Right cardiac atrium (tissue), 5 donors: ENCODE data around the gene OR52I1. TPM values are rescaled to one million over a fixed set of nuclear protein-coding genes. Genes with fewer than 3 reads are reported as not detected.

ENCODE experiments used
- ATAC-seq, 2 donors: fragments of 200-7000 bp; cut with Tn5 transposase; one replicate each; pipeline versions ENCODE4 v1.8.0 to v1.9.1; 2020; ENCODE audit warnings: moderate library complexity in 2 of 2, mild to moderate bottlenecking in 1 of 2
- DNase-seq, 3 donors: peaks; one replicate each; pipeline ENCODE4 v3.0.0-alpha.2; 2020
- H3K27ac ChIP-seq: one replicate; pipeline ENCODE4 v1.5.1; 2013; ENCODE audit warnings: mild to moderate bottlenecking, low read length, control low read depth, moderate library complexity
- H3K27me3 ChIP-seq: one replicate; pipeline ENCODE4 v1.6.1; 2013; ENCODE audit not compliant: control insufficient read depth, insufficient read depth
- H3K4me1 ChIP-seq: one replicate; pipeline ENCODE4 v1.6.1; 2013; ENCODE audit warnings: low read length; ENCODE audit not compliant: control insufficient read depth, insufficient read depth
- H3K4me3 ChIP-seq: one replicate; pipeline ENCODE4 v1.5.1; 2013; ENCODE audit warnings: low read length, control low read depth
- H3K9me3 ChIP-seq: one replicate; pipeline ENCODE4 v1.6.1; 2013; ENCODE audit warnings: low read length; ENCODE audit not compliant: control insufficient read depth
- WGBS: extraction: QIAGEN DNeasy Blood & Tissue Kit; methylation state at CpG from one replicate; pipeline ENCODE4 v1.1.7; 2013; 5-methylcytosine and 5-hydroxymethylcytosine counted together
- intact Hi-C, 4 donors: fragments of 100-400 bp; cut with DNase I; formaldehyde crosslinking; loops; one replicate each; pipeline versions ENCODE4 v1.11.0 to v1.14.0; 2022 to 2023
- long read RNA-seq, 4 donors: library from polyadenylated mRNA; unstranded; transcript quantifications; one replicate each; pipeline ENCODE4 v2.0.0, GENCODE V29; 2020 to 2021
- polyA plus RNA-seq: library from polyadenylated mRNA; stranded (reverse); fragments of 200-250 nt; gene quantifications from one replicate; pipeline ENCODE4 v1.2.3, GENCODE V29; 2013
- total RNA-seq, 4 donors: library from RNA; stranded (reverse); fragmentation: NEBNext Ultra II Directional; extraction: Animal tissue kit (Norgen Biotek cat#: 25700); gene quantifications; one replicate each; pipeline ENCODE4 v1.2.1, GENCODE V29; 2021
- donor health status: healthy with polysubstance abuse.
- donor health status: DM: no; HTN: yes; CAD: no.
- donor health status: DM: no; HTN: no; CAD: no.
- donor health status: DM: no; HTN: yes; CAD: no; lungs with severe emphysema.
- donor health status: DM: yes; HTN: yes; CAD: no.

OR52I1 gene, protein sequence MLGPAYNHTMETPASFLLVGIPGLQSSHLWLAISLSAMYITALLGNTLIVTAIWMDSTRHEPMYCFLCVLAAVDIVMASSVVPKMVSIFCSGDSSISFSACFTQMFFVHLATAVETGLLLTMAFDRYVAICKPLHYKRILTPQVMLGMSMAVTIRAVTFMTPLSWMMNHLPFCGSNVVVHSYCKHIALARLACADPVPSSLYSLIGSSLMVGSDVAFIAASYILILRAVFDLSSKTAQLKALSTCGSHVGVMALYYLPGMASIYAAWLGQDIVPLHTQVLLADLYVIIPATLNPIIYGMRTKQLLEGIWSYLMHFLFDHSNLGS
- total RNA-seq (not detected), polyA plus RNA-seq (not detected)
- long read RNA-seq, donor 1 = 0 reads
- long read RNA-seq, donor 2 = 0 reads
- long read RNA-seq, donor 3, partial matches to known transcripts = 0 of 1 reads
- long read RNA-seq, donor 3, other reads (novel, unspliced or antisense) = 0 of 1 reads
- long read RNA-seq, donor 4 = 0 reads

DNA sequence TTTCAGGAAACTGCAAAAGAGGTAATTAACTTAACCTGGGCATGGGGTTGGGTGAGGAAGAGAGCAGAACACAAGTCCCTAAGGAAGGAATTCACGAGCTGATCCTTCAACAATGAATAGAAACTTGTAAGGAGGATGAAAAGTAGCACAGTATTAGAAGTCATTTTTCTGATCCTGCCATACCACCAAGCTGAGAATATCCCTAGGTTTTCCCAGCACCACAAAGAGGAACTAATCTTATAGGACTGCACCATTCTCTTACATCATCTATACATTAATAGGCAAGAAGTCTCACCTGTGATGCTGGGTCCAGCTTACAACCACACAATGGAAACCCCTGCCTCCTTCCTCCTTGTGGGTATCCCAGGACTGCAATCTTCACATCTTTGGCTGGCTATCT, at the start of gene OR52I1:
TSS of gene OR52I1 (plus strand) at position 301 of the 400 bp plus-strand sequence. CDS start at position 301, 0 bp downstream.
- no peak within 1 kb of the TSS for H3K27ac ChIP-seq
- ATAC-seq = no peak
- no peak within 1 kb of the TSS for H3K4me3 ChIP-seq
- H3K4me1 ChIP-seq = no peaks in the 10 kb centered on the region
- 75% methylated on average over 1 of the region's 1 CpG for WGBS
- intact Hi-C loops = no loop called here
- no peaks in the 10 kb centered on the region for H3K27me3 ChIP-seq
- no peak for DNase-seq
- H3K9me3 ChIP-seq = no peaks in the 10 kb centered on the region

DNA sequence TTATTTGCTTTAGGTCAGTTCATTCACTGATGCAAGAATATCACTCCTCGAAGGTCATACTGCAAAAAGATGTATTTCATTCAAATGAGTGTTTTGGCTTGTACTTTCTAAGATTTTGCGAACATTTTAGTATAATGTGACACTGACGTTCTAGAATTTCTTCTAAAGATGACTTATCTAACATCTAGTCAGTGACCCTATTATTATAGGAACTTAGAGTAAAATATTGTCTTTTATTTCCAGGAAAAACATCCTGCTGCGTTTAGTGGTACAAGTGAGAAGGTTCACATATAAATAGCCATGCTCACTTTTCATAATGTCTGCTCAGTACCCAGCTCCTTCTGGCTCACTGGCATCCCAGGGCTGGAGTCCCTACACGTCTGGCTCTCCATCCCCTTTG, 48.9 kb upstream of the OR52I1 start, which contains the start of gene OR52M1:
TSS of gene OR52M1 (plus strand) at position 301 of the 400 bp plus-strand sequence. CDS start at position 301, 0 bp downstream.
- no peak for DNase-seq
- H3K4me1 ChIP-seq = no peaks in the 10 kb centered on the region
- H3K27me3 ChIP-seq = no peaks in the 10 kb centered on the region
- intact Hi-C loops = loop anchor here in 1 of 4 donors (5.0 kb wide), 1 partner anchor 358 kb away; no protein-coding TSS in a partner anchor
- H3K9me3 ChIP-seq = peaks cover under 1% of the 10 kb centered on the region
- H3K4me3 ChIP-seq = no peak within 1 kb of the TSS
- H3K27ac ChIP-seq = no peak within 1 kb of the TSS
- ATAC-seq = no peak
- WGBS = 74% methylated on average over 5 of the region's 5 CpGs

DNA sequence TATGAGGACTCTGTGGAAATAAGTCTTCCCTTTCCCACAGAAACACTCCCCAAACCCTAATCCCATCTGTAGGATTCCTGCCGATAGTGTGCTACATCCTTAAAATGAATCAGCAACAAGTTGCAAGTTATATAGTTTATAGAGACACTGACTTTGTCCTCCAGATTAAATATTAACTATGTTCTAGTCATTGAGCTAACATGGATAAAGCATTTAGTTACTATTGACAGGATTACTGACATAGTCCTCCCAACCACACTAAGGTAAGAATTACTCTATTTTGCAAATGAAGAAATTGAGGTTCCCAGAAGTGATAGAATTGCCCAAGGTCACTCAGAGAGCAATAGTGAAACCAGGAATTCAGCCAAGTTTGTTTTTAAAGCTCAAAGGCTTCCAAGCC, 47.0 kb upstream of the OR52I1 start:
- ATAC-seq = no peak
- Histone ChIP-seq H3K4me1 (no peaks in the 10 kb centered on the region), H3K27me3 (no peaks in the 10 kb centered on the region), H3K9me3 (peaks cover 6% of the 10 kb centered on the region), H3K4me3 (no peak overlapping the region), H3K27ac (no peak overlapping the region)
- intact Hi-C loops = no loop called here
- 68% methylated on average over 1 of the region's 1 CpG for WGBS
- no peak for DNase-seq

DNA sequence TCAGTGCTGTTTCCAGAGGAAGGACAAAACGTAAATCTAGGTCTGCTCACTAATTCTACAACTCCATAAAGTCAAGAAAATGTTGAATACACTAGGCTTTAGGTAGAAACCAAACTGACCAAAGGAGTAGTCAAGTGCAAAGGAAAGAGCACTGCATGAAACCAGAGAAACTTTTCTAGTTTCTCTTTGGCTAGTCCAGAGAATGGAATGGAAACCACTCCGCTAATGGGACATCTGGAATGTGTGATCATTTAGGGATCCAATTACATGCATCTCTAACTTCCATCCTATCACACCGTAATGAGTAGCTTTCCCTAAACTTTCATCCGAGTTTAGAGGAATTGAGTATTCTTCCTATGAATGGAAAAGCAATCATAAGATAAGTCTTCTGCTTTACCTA, 46.4 kb upstream of the OR52I1 start:
- intact Hi-C loops = no loop called here
- H3K27ac ChIP-seq = no peak overlapping the region
- ATAC-seq (no peak), DNase-seq (no peak)
- no peak overlapping the region for H3K4me3 ChIP-seq
- peaks cover 6% of the 10 kb centered on the region for H3K9me3 ChIP-seq
- WGBS = 65% methylated on average over 4 of the region's 4 CpGs
- H3K4me1 ChIP-seq = no peaks in the 10 kb centered on the region
- H3K27me3 ChIP-seq = no peaks in the 10 kb centered on the region

DNA sequence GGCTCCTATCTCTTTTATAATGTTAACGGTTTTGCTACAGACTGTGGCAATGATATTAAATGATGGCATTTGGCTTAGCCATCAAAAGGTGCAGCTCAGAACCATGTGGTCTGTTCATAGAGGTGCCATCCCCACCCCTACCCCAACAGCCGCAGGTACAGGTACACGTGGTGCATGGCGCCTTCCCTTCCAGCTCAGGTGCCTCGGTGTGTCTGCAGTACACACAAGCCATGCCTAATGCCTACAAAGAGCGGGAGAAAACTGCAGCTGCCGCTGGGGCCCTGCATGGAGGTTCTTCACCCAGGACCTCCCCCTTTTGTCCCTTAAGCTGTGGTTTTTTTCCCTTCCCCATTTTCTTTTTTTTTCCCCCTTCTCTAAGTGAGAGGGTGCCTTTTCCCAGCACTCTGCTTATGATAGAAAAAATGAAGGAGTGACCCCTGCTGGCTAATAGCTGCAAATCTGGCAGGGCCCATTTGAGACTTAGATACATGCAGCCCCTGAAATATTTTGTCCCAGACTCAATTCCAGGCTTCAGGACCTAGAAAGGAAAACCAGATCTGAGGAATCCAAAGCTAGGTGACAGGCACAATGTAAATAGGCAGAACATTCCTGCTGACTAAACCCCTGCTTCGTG, 42.4 kb upstream of the OR52I1 start:
- H3K4me1 ChIP-seq = no peaks in the 10 kb centered on the region
- no peak for DNase-seq
- H3K4me3 ChIP-seq = no peak overlapping the region
- 81% methylated on average over 8 of the region's 8 CpGs for WGBS
- no peaks in the 10 kb centered on the region for H3K27me3 ChIP-seq
- H3K9me3 ChIP-seq = peaks cover 6% of the 10 kb centered on the region
- H3K27ac ChIP-seq = no peak overlapping the region
- ATAC-seq = no peak
- intact Hi-C loops = no loop called here

DNA sequence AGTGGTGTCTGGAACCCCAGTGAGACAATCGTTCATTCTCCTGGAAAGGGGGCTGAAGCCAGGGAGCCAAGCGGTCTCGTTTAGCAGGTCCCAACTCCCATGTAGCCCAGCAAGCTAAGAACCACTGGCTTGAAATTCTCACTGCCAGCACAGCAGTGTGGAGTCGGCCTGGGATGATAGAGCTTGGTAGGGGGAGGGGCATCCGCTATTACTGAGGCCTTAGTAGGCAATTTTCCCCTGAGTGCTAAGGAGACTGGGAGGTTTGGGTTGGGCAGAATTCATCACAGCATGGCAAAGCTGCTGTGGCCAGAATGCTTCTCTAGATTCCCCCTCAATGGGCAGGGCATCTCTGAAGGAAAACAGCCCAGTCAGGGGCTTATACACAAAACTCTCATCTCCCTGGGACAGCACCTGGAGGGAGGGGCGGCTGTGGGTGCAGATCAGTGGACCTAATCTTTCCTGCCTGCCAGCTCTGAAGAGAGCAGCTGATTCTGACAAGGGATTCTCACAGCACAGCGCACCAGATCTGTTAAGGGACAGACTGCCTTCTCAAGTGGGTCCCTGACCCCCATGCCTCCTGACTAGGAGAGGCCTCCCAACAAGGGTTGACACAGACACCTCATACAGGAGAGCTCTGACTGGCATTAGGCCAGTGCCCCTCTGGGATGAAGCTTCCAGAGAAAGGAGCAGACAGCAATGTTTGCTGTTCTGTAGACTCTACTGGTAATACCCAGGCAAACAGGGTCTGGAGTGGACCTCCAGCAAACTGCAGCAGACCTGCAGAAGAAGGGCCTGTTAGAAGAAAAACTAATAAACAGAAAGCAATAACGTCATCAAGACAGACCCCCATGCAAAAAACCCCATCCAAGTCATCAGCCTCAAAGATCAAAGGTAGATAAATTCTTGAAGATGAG, 34.1 kb upstream of the OR52I1 start:
- H3K9me3 ChIP-seq = no peaks in the 10 kb centered on the region
- intact Hi-C loops = no loop called here
- ATAC-seq (no peak), DNase-seq (no peak)
- WGBS = 63% methylated on average over 8 of the region's 8 CpGs
- H3K4me1 ChIP-seq = no peaks in the 10 kb centered on the region
- no peak overlapping the region for H3K27ac ChIP-seq
- H3K27me3 ChIP-seq = no peaks in the 10 kb centered on the region
- no peak overlapping the region for H3K4me3 ChIP-seq

DNA sequence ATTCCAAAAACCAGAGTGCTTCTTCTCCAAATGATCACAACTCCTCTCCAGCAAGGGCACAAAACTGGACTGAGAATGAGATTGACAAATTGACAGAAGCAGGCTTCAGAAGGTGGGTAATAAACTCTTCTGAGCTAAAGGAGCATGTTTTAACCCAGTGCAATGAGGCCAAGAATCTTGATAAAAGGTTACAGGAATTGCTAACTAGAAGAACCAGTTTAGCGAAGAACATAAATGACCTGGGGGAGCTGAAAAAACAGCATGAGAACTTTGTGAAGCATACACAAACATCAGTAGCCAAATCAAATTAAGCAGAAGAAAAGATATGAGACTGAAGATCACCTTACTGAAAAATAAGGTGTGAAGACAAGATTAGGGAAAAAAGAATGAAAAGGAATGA, 33.4 kb upstream of the OR52I1 start:
- no peaks in the 10 kb centered on the region for H3K9me3 ChIP-seq
- 93% methylated on average over 1 of the region's 1 CpG for WGBS
- intact Hi-C loops = no loop called here
- H3K4me1 ChIP-seq = no peaks in the 10 kb centered on the region
- DNase-seq (no peak), ATAC-seq (no peak)
- no peaks in the 10 kb centered on the region for H3K27me3 ChIP-seq
- no peak overlapping the region for H3K27ac ChIP-seq
- H3K4me3 ChIP-seq = no peak overlapping the region

DNA sequence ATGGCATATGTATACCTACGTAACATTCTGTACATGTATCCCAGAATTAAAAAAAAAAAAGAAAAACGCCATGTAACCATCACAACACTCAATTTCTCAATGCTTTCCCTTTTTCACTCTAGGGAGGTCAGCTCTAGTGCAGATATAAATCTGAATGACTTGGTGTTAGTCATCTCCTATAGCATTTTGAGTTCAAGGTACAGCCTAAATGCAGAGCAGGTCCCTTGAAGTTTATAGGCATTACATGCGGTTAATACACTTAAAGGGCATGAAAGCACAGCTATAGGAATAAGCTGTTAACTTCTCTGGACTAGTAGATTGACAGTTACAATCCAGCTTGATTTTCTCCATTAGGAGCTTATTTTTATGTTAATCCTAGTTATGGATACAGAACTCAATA, 28.5 kb upstream of the OR52I1 start:
- 85% methylated on average over 3 of the region's 3 CpGs for WGBS
- intact Hi-C loops = no loop called here
- Histone ChIP-seq H3K27ac (no peak overlapping the region), H3K27me3 (no peaks in the 10 kb centered on the region), H3K9me3 (no peaks in the 10 kb centered on the region), H3K4me1 (no peaks in the 10 kb centered on the region), H3K4me3 (no peak overlapping the region)
- no peak for ATAC-seq
- no peak for DNase-seq

DNA sequence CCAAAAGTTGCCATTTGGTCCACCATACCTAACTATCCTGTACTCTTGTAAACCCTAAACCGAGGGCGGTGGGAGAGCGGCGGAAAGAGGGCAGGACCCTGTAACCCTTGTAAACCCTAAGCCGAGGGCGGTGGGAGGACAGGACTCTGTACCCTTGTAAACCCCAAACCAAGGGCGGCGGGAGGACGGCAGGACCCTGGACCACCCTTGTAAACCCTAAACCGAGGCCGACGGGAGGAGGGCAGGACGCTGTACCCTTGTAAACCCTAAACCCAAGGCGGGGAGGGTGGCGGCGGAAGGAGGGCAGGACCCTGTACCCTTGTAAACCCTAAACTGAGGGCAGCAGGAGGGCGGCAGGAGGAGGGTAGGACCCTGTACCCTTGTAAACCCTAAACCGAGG, 24.8 kb upstream of the OR52I1 start:
- ATAC-seq (no peak), DNase-seq (peak in 1 of 3 donors; percentile 49)
- Histone ChIP-seq H3K27ac (no peak overlapping the region), H3K27me3 (no peaks in the 10 kb centered on the region), H3K4me3 (no peak overlapping the region), H3K9me3 (no peaks in the 10 kb centered on the region), H3K4me1 (no peaks in the 10 kb centered on the region)
- WGBS = 91% methylated on average over 18 of the region's 18 CpGs
- intact Hi-C loops = no loop called here

DNA sequence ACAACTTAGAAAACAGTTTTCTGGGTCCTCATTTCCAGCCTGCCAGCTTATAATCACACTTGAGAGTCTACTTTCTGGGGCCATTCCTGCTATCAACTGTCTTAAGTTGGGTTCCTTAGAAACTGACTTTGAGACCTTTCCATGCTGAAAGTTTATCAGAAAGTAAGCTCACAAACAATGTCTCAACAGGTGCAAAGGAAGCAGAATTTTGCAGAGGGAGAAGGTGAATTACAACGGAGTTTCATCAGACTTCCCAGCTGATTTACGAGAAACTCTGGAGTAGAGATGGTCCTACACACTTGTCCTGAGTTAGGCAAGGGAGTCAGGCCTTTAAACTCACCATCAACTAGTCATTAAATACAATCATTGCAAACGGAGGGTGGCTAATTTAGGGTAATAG, 17.0 kb upstream of the OR52I1 start:
- Histone ChIP-seq H3K27ac (no peak overlapping the region), H3K9me3 (no peaks in the 10 kb centered on the region), H3K27me3 (no peaks in the 10 kb centered on the region), H3K4me1 (no peaks in the 10 kb centered on the region), H3K4me3 (no peak overlapping the region)
- intact Hi-C loops = no loop called here
- WGBS = 62% methylated on average over 3 of the region's 3 CpGs
- ATAC-seq = no peak
- DNase-seq = no peak
